Measurements from ENCODE around the gene BTNL3.

GRCh38 chr5:181044662-181045305 lies 56.1 kb downstream of the BTNL3 start:
- TF ChIP-seq POLR2A (IDR thresholded peaks at IDR 0.05) (no peak), EP300 (IDR thresholded peaks at IDR 0.05) (no peak)
- TF ChIP-seq, protein P1, sequence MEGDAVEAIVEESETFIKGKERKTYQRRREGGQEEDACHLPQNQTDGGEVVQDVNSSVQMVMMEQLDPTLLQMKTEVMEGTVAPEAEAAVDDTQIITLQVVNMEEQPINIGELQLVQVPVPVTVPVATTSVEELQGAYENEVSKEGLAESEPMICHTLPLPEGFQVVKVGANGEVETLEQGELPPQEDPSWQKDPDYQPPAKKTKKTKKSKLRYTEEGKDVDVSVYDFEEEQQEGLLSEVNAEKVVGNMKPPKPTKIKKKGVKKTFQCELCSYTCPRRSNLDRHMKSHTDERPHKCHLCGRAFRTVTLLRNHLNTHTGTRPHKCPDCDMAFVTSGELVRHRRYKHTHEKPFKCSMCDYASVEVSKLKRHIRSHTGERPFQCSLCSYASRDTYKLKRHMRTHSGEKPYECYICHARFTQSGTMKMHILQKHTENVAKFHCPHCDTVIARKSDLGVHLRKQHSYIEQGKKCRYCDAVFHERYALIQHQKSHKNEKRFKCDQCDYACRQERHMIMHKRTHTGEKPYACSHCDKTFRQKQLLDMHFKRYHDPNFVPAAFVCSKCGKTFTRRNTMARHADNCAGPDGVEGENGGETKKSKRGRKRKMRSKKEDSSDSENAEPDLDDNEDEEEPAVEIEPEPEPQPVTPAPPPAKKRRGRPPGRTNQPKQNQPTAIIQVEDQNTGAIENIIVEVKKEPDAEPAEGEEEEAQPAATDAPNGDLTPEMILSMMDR (IDR thresholded peaks at IDR 0.05) = no peak
